Cardiac septum (tissue), 1 donor: ENCODE results near the gene HLA-DQB1. TPM values are rescaled to one million over a fixed set of nuclear protein-coding genes. Genes with fewer than 3 reads are reported as not detected.

Experiments
- total RNA-seq: library from RNA; stranded (reverse); fragmentation: NEBNext Ultra II Directional; extraction: Animal tissue kit (Norgen Biotek cat#: 25700); gene quantifications from one replicate; pipeline ENCODE4 v1.2.1, GENCODE V29; 2021
- donor health status: DM: no; HTN: no; CAD: no.

HLA-DQB1 gene
- total RNA-seq, 1 donor from 2014 or later = 3.7 TPM

Other genes starting within 250 kb of the HLA-DQB1 start
- 94.0 TPM for gene HLA-DRA, start 226.8 kb downstream of the HLA-DQB1 start, total RNA-seq
- gene HLA-DRB5, start 136.4 kb downstream of the HLA-DQB1 start, total RNA-seq = 14.0 TPM
- gene HLA-DRB1, start 76.8 kb downstream of the HLA-DQB1 start, total RNA-seq = 27.6 TPM
- gene HLA-DQA1, start 29.3 kb downstream of the HLA-DQB1 start, total RNA-seq = 5.2 TPM
- gene HLA-DQA2, start 74.7 kb upstream of the HLA-DQB1 start, total RNA-seq = 2.8 TPM
- gene HLA-DQB2, start 96.9 kb upstream of the HLA-DQB1 start, total RNA-seq = 2.9 TPM
- 0.35 TPM for gene HLA-DOB, start 150.3 kb upstream of the HLA-DQB1 start, total RNA-seq
- gene TAP2, start 172.1 kb upstream of the HLA-DQB1 start, total RNA-seq = 12.7 TPM
- gene PSMB8, start 177.4 kb upstream of the HLA-DQB1 start, total RNA-seq = 11.7 TPM
- gene TAP1, start 187.0 kb upstream of the HLA-DQB1 start, total RNA-seq = 18.1 TPM
- 14.2 TPM for gene PSMB9, start 187.5 kb upstream of the HLA-DQB1 start, total RNA-seq